Stimulated activated CD4-positive, alpha-beta T cell treated with anti-CD3 and anti-CD28 coated beads, Interleukin-1b, Interleukin-23, amount 100 ng/mL, for 24 hours (primary cell): ENCODE results near the gene PCGF2.
"Not testable (repeated sequence)": the region's sequence is repeated elsewhere in the genome, so short reads cannot be mapped to it uniquely, and the experiment has no call there.

Experiments used
- DNase-seq, 4 experiments: peaks; one replicate each; pipeline ENCODE4 v3.0.0-alpha.2; 2020; ENCODE audit warnings: low read depth in 4 of 4, low spot score in 1 of 4

Gene PCGF2

GRCh38 chr17:38738007-38738662 lies 10.0 kb downstream of the PCGF2 start:
- no peak for DNase-seq

GRCh38 chr17:38735161-38735997 lies 12.8 kb downstream of the PCGF2 start:
- DNase-seq = peak in 3 of 4 experiments; percentile 61 to 76 (median 70)

- no peak for DNase-seq
Observed at GRCh38 chr17:38733982-38734973, 13.9 kb downstream of the PCGF2 start.

GRCh38 chr17:38733282-38733981 lies 14.7 kb downstream of the PCGF2 start:
- DNase-seq = no peak

- no peak for DNase-seq
Observed at GRCh38 chr17:38732376-38733281, 15.5 kb downstream of the PCGF2 start.

GRCh38 chr17:38731526-38732294 lies 16.4 kb downstream of the PCGF2 start:
- DNase-seq = no peak

GRCh38 chr17:38730526-38731379 lies 17.4 kb downstream of the PCGF2 start:
- no peak for DNase-seq

- DNase-seq = peak in 3 of 4 experiments; percentile 74 to 86 (median 76)
Observed at GRCh38 chr17:38729886-38730525, 18.1 kb downstream of the PCGF2 start, which contains the start of gene CISD3. TSS of gene CISD3 (plus strand) at chr17:38730341. CDS start at chr17:38730359, 18 bp downstream.

GRCh38 chr17:38729368-38729885 lies 18.7 kb downstream of the PCGF2 start:
- no peak for DNase-seq

- no peak for DNase-seq
Observed at GRCh38 chr17:38728290-38728831, 19.8 kb downstream of the PCGF2 start.

- peak in 2 of 4 experiments; percentile 38 to 79 for DNase-seq
Observed at GRCh38 chr17:38727736-38728135, 20.4 kb downstream of the PCGF2 start.

GRCh38 chr17:38726145-38726544 lies 22.0 kb downstream of the PCGF2 start:
- not testable (repeated sequence) for DNase-seq

GRCh38 chr17:38725066-38725465 lies 23.1 kb downstream of the PCGF2 start:
- DNase-seq = no peak

- DNase-seq = no peak
Observed at GRCh38 chr17:38724337-38724988, 23.7 kb downstream of the PCGF2 start.

GRCh38 chr17:38721802-38722201 lies 26.3 kb downstream of the PCGF2 start:
- no peak for DNase-seq

- DNase-seq = no peak
Observed at GRCh38 chr17:38720941-38721340, 27.2 kb downstream of the PCGF2 start.
